Measurements from ENCODE around the gene SSU72.

The SSU72 gene

DNA sequence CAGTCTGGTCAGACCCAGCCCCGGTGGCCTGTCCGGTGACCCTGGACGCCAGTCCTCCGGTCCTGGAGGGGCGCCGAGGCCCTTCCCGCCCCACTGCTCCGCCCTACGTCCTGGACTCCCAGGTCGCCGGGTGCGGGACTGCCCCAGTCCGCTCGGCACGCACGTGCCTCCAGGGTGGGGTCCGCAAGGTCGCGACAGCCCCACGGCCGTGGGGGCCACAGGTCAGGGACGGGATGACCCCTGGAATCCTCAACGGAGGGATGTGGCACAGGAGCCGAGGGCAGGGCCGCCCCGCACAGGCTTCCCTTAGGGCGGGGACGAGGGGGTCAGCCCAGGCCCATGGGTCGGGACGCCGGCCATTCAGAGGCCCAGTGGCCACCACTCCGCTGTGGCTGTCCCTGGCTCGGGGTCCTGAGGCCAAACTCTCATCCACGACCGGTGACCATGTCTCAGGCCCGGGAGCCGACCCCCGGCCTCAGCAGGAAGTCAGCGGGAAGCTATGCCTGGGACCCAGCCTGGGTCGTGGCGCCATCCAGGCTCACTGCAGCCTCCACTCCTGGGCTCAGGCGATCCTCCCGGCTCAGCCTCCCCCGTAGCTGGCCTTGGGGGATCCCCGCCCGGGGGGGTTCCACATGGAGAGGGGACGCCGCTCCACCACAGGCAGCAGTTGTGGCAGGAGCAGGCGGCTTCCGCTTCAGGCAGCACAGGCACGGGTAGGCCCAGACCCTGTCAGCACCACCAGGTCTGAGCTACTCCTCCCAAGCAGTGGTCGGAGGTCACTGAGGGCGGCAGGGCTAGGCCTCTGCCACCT, 33.6 kb downstream of the SSU72 start:
- H3K4me3 ChIP-seq (ENCODE audit: low read depth, low read length, poor library complexity, severe bottlenecking), result no peak overlapping the region
- no peaks in the 10 kb centered on the region for H3F3A ChIP-seq (ENCODE audit: insufficient read depth, low read length)
- no peaks in the 10 kb centered on the region for H3K9me3 ChIP-seq (ENCODE audit: low read length)
- H3K36me3 ChIP-seq (ENCODE audit: insufficient read depth, low read length), result peaks cover 27% of the 10 kb centered on the region
- no peaks in the 10 kb centered on the region; the same call in 1 of the 2 replicates for H3K27me3 ChIP-seq (ENCODE audit: insufficient read depth, low read length)
- no peaks in the 10 kb centered on the region for H3K9me2 ChIP-seq (ENCODE audit: low read depth, low read length)
- no peak for TF ChIP-seq EZH2 (IDR thresholded peaks at IDR 0.05; ENCODE audit: borderline replicate concordance, low read length)
- TF ChIP-seq, protein P1, sequence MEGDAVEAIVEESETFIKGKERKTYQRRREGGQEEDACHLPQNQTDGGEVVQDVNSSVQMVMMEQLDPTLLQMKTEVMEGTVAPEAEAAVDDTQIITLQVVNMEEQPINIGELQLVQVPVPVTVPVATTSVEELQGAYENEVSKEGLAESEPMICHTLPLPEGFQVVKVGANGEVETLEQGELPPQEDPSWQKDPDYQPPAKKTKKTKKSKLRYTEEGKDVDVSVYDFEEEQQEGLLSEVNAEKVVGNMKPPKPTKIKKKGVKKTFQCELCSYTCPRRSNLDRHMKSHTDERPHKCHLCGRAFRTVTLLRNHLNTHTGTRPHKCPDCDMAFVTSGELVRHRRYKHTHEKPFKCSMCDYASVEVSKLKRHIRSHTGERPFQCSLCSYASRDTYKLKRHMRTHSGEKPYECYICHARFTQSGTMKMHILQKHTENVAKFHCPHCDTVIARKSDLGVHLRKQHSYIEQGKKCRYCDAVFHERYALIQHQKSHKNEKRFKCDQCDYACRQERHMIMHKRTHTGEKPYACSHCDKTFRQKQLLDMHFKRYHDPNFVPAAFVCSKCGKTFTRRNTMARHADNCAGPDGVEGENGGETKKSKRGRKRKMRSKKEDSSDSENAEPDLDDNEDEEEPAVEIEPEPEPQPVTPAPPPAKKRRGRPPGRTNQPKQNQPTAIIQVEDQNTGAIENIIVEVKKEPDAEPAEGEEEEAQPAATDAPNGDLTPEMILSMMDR (IDR thresholded peaks at IDR 0.05; ENCODE audit: low read length), result no peak
- no peak overlapping the region for H3K9ac ChIP-seq (ENCODE audit: low read length)
- no peak overlapping the region for H2AFZ ChIP-seq (ENCODE audit: low read length)
- no peaks in the 10 kb centered on the region for H4K20me1 ChIP-seq (ENCODE audit: insufficient read depth, low read length)
- no peak overlapping the region for H3K27ac ChIP-seq (ENCODE audit: low read depth, low read length, poor library complexity, severe bottlenecking)
- H3K4me1 ChIP-seq (ENCODE audit: insufficient read depth, low read length, severe bottlenecking), result no peaks in the 10 kb centered on the region
- peak overlapping the region; percentile 6; the same call in 1 of the 2 replicates for H3K4me2 ChIP-seq (ENCODE audit: low read length)
- no peaks in the 10 kb centered on the region for H3K79me2 ChIP-seq (ENCODE audit: insufficient read depth, low read length)

DNA sequence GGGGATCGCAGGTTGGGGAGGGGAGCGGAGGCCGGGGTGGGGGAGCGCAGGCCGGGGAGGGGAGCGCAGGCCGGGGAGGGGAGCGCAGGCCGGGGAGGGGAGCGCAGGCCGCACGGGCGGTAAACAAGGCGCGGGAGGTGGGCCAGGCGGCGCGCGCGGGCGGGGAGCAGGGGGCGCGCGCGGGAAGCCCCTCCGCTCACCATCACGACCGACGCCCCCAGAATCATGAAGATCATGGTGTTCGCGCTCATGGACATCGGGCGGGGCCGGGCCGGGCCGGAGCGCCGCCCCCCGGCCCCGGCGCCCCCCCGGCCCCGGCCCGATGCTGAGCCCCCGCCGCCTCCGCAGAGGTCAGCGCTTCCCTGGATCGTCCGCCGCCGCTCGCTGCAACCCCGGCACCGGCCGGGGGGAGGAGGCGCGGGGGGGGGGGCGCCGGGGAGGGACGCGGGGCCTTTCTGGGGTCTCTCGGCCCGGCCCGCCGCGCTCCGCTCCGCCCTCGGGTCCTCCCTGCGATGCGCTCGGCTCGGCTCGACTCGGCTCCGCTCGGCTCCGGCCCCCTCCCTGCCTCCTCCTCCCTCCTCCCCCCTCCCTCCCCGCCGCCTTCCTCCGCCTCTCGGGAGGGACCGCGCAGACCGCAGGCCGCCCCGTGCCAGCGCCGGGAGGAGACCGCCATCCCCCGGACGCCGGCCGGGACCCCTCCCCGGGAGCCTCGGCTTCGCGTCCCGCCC, 34.4 kb downstream of the SSU72 start, which contains the start of gene TMEM240:
Gene TMEM240, minus strand, starts transcription at position 535 of the 728 bp plus-strand sequence. Its CDS starts 278 bp downstream, at position 257.
- Histone ChIP-seq H3K79me2 (ENCODE audit: insufficient read depth, low read length) (no peaks in the 10 kb centered on the region), H3K9me3 (ENCODE audit: low read length) (no peaks in the 10 kb centered on the region), H3K4me3 (ENCODE audit: low read depth, low read length, poor library complexity, severe bottlenecking) (no peak within 1 kb of the TSS), H3K27ac (ENCODE audit: low read depth, low read length, poor library complexity, severe bottlenecking) (no peak within 1 kb of the TSS), H3F3A (ENCODE audit: insufficient read depth, low read length) (no peaks in the 10 kb centered on the region), H3K4me2 (ENCODE audit: low read length) (peak within 1 kb of the TSS; percentile 6; the same call in 1 of the 2 replicates), H3K27me3 (ENCODE audit: insufficient read depth, low read length) (no peaks in the 10 kb centered on the region; the same call in 1 of the 2 replicates), H3K9ac (ENCODE audit: low read length) (no peak within 1 kb of the TSS), H3K36me3 (ENCODE audit: insufficient read depth, low read length) (peaks cover 27% of the 10 kb centered on the region), H3K4me1 (ENCODE audit: insufficient read depth, low read length, severe bottlenecking) (no peaks in the 10 kb centered on the region), H3K9me2 (ENCODE audit: low read depth, low read length) (no peaks in the 10 kb centered on the region), H2AFZ (ENCODE audit: low read length) (no peak within 1 kb of the TSS), H4K20me1 (ENCODE audit: insufficient read depth, low read length) (no peaks in the 10 kb centered on the region)
- TF ChIP-seq, protein P1 (IDR thresholded peaks at IDR 0.05; ENCODE audit: low read length), result no peak
- TF ChIP-seq EZH2 (IDR thresholded peaks at IDR 0.05; ENCODE audit: borderline replicate concordance, low read length), result no peak

DNA sequence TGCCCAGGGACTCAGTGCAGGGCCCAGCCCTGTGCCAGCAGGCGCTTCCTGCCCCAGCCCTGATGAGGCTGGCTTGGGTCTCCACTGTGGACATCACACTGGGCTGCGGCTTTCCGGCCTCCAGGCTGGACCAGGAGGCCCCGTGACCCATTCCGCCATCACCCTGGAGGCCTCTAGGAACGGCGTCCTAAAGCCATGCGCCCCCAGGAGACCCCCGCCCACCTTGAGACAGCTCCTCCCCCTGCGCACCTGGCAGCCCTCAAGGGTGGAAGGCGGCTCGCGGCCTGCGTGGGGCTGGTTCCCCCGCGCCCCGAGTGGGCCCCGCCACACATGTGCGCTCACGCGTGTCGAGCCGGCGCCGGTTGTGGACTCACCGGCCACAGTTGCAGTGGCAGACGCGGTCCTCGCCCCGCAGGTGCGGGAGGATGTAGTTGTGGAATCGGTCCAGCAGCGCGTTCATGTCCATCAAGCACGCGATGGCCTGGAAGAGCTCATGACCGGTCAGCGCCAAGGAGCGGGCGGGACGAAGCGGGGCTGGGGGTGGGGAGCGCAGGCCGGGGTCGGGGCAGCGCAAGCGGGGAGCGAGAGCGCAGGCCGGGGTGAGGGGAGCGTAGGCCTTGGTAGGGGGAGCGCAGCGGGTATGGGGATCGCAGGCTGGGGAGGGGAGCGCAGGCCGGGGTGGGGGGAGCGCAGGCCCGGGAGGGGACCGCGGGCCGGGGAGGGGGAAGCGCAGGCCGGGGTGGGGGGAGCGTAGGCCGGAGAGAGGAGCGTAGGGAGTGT, 35.2 kb downstream of the SSU72 start:
- Histone ChIP-seq H3F3A (ENCODE audit: insufficient read depth, low read length) (no peaks in the 10 kb centered on the region), H3K36me3 (ENCODE audit: insufficient read depth, low read length) (peaks cover 27% of the 10 kb centered on the region), H2AFZ (ENCODE audit: low read length) (no peak overlapping the region), H3K9me3 (ENCODE audit: low read length) (no peaks in the 10 kb centered on the region), H3K27ac (ENCODE audit: low read depth, low read length, poor library complexity, severe bottlenecking) (no peak overlapping the region), H3K4me1 (ENCODE audit: insufficient read depth, low read length, severe bottlenecking) (no peaks in the 10 kb centered on the region), H3K4me2 (ENCODE audit: low read length) (no peak overlapping the region), H3K4me3 (ENCODE audit: low read depth, low read length, poor library complexity, severe bottlenecking) (no peak overlapping the region), H3K9me2 (ENCODE audit: low read depth, low read length) (no peaks in the 10 kb centered on the region), H3K79me2 (ENCODE audit: insufficient read depth, low read length) (no peaks in the 10 kb centered on the region), H3K9ac (ENCODE audit: low read length) (no peak overlapping the region), H4K20me1 (ENCODE audit: insufficient read depth, low read length) (no peaks in the 10 kb centered on the region), H3K27me3 (ENCODE audit: insufficient read depth, low read length) (no peaks in the 10 kb centered on the region; the same call in 1 of the 2 replicates)
- no peak for TF ChIP-seq EZH2 (IDR thresholded peaks at IDR 0.05; ENCODE audit: borderline replicate concordance, low read length)
- TF ChIP-seq, protein P1 (IDR thresholded peaks at IDR 0.05; ENCODE audit: low read length), result no peak

Data from OCI-LY1 (cell line).